Gastroesophageal sphincter (tissue), 2 donors: Measurements from ENCODE around the gene FGF18.

Source experiments
- EP300 ChIP-seq: sonication (generic); formaldehyde crosslinking; IDR thresholded peaks from one replicate; pipeline ENCODE4 v1.6.1; 2017; ENCODE audit warnings: antibody characterized with exemption, mild to moderate bottlenecking
- POLR2AphosphoS5 ChIP-seq: sonication (generic); formaldehyde crosslinking; IDR thresholded peaks from one replicate; pipeline ENCODE4 v1.6.1; 2017; ENCODE audit warnings: antibody characterized with exemption

DNA sequence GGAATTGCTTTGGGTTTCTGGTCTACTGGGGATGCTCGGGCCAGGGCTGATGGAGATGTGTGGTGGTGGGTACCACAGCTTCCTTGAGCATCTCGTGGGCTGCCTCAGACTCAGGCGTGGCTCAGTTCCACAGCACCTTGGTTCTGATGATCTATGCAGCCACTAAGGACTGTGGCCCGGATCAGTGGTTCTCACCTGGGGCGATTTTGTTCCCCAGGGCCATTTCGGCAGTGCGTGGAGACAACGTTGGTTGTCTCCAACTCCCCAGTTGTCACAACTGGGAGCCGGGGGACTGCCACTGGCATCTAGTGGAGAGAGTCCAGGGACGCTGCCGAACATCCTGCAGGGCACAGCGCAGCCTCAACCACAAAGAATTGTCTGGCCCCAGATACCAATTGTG, 47.7 kb downstream of the FGF18 start:
- TF ChIP-seq POLR2AphosphoS5 (no peak), EP300 (no peak)
